ENCODE measurements around the gene NOX5.

NOX5 gene

GRCh38 chr15:68985361-68985891 lies 29.1 kb upstream of the NOX5 start:
- TF ChIP-seq CTCF (IDR thresholded peaks at IDR 0.05; ENCODE audit: low read depth, low read length) = no peak
- no peak overlapping the region for H3K4me3 ChIP-seq (ENCODE audit: low read depth, low read length)

DNA sequence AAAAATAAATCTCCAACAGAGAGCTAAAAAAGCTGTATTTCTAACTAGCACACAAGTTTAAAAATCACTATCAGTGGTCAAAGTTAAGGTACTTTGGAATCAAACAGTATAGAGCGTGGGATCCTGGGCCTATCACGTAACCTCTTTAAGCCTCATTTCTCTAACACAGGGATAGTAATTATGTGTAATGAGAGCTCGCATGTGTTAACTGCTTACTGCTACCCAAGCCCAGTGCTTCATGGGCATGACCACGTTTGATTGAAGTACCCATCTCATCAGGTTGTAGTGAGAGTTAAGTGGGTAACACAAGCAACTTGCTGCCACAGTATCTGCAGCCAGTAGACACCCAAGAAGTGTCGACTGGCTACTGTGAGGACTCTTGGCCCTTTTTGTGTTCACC lies 28.2 kb upstream of the NOX5 start:
- no peak for TF ChIP-seq CTCF (IDR thresholded peaks at IDR 0.05; ENCODE audit: low read depth, low read length)
- H3K4me3 ChIP-seq (ENCODE audit: low read depth, low read length) = no peak overlapping the region

- TF ChIP-seq CTCF (IDR thresholded peaks at IDR 0.05; ENCODE audit: low read depth, low read length) = no peak
Measured at GRCh38 chr15:68987120-68987519, 27.4 kb upstream of the NOX5 start.

GRCh38 chr15:68987676-68988075 lies 26.8 kb upstream of the NOX5 start:
- TF ChIP-seq CTCF (IDR thresholded peaks at IDR 0.05; ENCODE audit: low read depth, low read length) = no peak
- no peak overlapping the region for H3K4me3 ChIP-seq (ENCODE audit: low read depth, low read length)

More at GRCh38 chr15:68987120-68987519, 27.4 kb upstream of the NOX5 start:
- no peak overlapping the region for H3K4me3 ChIP-seq (ENCODE audit: low read depth, low read length)

GRCh38 chr15:68989541-68990230 lies 24.8 kb upstream of the NOX5 start:
- no peak overlapping the region for H3K4me3 ChIP-seq (ENCODE audit: low read depth, low read length)
- TF ChIP-seq CTCF (IDR thresholded peaks at IDR 0.05; ENCODE audit: low read depth, low read length) = no peak

DNA sequence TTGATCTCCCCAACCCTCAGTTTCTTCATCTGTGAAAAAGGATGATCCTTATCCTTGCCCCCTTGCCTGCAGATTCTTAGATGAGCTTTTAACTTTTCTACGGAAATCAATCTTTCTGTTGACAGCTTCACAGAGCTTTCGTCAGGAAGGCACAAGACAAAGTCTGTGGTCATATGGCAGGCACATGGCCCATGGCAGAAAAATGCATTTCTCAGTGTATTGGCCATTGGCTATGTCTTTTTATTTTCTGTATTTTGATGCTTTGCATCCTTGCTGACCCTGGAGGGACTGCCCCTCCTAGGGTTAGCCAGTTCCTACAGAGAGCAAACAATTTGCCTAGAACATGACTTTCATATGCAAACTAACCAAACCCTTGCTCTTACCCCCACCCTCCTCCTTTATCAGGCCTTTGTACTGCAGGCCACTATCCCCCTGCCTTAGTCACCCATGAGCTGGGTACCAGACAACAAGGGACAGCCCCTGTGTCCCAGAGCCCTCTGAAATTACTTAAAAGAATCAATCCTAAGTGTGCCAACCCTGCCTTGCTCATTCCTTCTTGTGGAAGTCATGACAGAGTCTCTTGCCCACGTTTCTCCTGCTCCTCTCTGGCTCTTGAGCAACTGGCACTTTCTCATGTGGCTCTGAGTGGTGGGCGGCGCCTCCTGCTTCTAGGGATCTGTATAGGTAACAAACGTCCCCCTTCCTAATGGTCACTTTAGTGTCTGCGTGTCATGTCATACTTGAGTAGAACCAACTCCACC lies 24.1 kb upstream of the NOX5 start:
- TF ChIP-seq CTCF (IDR thresholded peaks at IDR 0.05; ENCODE audit: low read depth, low read length) = no peak
- H3K4me3 ChIP-seq (ENCODE audit: low read depth, low read length) = no peak overlapping the region

DNA sequence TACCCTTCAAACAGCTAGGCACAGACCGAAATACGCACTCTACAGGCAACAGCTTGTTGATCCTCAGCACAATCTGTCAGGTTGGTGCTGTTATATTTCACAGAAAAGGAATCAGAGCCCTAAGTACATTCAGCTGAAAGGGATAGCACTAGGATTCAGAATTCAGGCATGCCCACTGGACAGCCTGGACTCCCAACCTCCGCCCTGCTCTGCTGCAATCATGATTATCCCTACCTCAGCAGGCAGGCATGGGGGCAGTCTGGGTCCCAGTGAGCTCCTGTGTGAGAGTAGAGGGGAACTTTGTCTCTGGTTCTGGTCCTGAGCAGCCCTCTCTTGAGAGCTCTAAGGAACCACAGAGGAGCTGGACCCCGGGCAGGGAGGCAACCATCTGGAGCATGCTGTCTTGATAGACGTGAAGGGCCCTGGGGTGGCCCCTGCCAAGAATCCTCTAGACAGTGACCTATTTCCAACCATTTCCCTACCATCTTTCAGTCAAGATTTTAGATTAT lies 23.4 kb upstream of the NOX5 start:
- TF ChIP-seq CTCF (IDR thresholded peaks at IDR 0.05; ENCODE audit: low read depth, low read length) = no peak
- H3K4me3 ChIP-seq (ENCODE audit: low read depth, low read length) = no peak overlapping the region

Data from WI38 (cell line).